HUDEP-2 (cell line): ENCODE measurements around the gene BOC.

Source experiments
- DNase-seq, 76 experiments: peaks; one replicate each; lab custom pipeline; 2025; ENCODE audit not compliant: unreplicated experiment in 76 of 76; lab: John Stamatoyannopoulos, UW

BOC gene

GRCh38 chr3:113185194-113185835 is 26.0 kb upstream of the BOC start:
- DNase-seq = no peak

- DNase-seq = no peak
Observed at GRCh38 chr3:113186566-113186965, 24.8 kb upstream of the BOC start.

GRCh38 chr3:113193288-113193687 is 18.1 kb upstream of the BOC start:
- DNase-seq = no peak

DNA sequence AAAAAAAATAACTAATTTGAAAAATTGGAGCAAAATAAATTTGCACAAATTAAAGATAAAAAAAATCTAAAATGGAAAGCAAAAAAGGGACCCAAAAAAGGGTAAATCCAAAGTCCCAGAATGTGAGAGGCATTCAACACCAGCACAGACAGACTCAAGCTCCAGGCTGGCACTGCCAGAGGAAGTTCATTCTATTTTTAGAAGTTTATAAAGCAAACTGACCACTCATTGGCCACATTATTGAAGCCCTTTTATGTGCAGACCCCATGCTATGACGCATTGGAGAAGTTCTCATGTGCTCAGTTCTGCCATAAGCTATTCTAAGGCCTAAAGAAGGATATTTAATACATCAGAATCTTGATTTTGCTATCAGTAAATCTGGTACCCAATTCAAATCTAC is 17.6 kb upstream of the BOC start:
- no peak for DNase-seq

GRCh38 chr3:113194823-113195401 is 16.4 kb upstream of the BOC start:
- no peak for DNase-seq

GRCh38 chr3:113200351-113200750 is 11.0 kb upstream of the BOC start:
- no peak for DNase-seq

GRCh38 chr3:113200946-113201345 is 10.4 kb upstream of the BOC start:
- no peak for DNase-seq

DNA sequence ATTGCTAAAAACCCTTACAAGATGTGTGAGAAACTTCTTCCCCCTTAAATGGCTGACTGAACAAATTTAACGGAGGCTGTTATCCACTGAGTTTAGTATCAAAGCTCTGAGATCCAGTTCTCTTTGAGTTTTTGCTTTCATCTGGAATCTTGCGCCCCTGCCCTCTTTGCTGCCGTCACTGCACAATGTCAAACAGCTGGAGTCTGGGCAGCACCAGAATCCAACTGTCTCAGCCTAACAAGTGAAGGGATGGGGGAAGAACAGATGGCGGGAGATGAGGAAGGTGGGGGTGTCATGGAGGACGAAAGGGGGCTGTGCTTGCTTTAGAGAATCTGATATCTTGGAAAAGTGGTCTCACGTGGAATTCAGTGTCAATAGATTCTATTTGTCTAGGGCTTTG is 7.0 kb upstream of the BOC start:
- DNase-seq = no peak

DNA sequence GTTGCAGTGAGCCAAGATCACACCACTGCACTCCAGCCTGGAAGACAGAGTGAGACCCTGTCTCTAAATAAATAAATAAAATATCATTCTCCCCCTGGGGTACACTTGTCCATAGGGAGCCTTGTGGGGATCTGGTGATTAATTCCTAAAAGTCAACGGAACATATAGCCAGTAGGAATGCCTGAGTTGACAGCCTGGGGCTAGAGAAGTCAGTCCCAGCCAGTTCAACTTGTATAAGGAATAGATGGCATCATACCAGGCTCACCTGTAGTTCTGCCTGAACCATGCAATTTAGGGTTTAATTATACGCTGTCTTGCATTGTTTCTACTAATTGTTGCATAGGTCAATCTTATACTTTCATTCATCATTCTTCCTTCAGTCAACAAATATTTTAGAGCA is 5.9 kb upstream of the BOC start:
- no peak for DNase-seq

DNA sequence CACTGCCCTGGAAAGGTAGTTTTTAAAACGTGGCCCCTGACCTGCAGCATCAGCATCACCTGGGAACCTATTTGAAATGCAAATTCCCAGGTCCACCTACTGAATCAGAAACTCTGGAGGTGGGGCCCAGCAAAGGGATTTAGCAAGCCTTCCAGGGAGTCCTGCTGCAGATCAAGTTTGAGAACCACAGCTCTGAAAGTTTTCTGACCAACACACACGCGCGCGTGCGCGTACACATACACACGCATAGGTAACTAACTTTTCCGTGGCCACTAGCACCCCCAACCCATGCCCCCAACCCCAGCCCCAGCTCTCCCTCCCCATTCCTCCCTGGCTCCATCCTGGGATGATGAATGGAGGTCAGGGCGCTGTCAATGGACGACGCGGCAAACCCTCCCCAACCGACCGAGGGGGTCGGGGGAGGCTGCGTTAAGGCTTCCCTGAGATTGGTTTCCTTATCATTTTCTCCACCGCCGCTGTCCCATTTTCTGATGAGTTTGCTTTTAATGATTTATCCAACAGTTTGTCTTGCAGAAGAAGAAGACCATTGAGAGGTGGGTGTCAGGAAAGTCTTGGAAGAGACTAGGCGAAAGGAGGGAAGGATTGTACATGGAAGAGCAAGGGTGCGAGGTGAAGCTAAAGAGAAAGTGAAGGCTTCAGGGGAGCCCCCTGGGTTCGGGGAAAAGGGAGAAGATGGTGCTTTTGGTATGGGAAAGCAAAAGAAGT is 590 bp upstream of the BOC start:
- no peak for DNase-seq

GRCh38 chr3:113212150-113212843 is 940 bp downstream of the BOC start:
- no peak for DNase-seq

- no peak for DNase-seq
Observed at GRCh38 chr3:113212844-113213375, 1.6 kb downstream of the BOC start.

- DNase-seq = no peak
Observed at GRCh38 chr3:113213896-113214587, 2.7 kb downstream of the BOC start.

GRCh38 chr3:113214917-113215595 is 3.7 kb downstream of the BOC start:
- DNase-seq = no peak

GRCh38 chr3:113216393-113216792 is 5.0 kb downstream of the BOC start:
- no peak for DNase-seq

- no peak for DNase-seq
Observed at GRCh38 chr3:113218011-113218680, 6.8 kb downstream of the BOC start.

GRCh38 chr3:113218681-113219045 is 7.3 kb downstream of the BOC start:
- DNase-seq = no peak

- no peak for DNase-seq
Observed at GRCh38 chr3:113219605-113220300, 8.4 kb downstream of the BOC start.

- DNase-seq = no peak
Observed at GRCh38 chr3:113220721-113221120, 9.4 kb downstream of the BOC start.
